Stimulated activated CD4-positive, alpha-beta T cell treated with anti-CD3 and anti-CD28 coated beads, Interleukin-12 subunit alpha, Interleukin-12 subunit beta, amount 100 ng/mL, for 4 hours (primary cell): Measurements from ENCODE around the gene ZDBF2.
"Not testable (repeated sequence)": the region's sequence is repeated elsewhere in the genome, so short reads cannot be mapped to it uniquely, and the experiment has no call there.

Experiments
- DNase-seq: peaks from one replicate; pipeline ENCODE4 v3.0.0-alpha.2; 2020

ZDBF2 gene

GRCh38 chr2:206259376-206260187 lies 14.9 kb upstream of the ZDBF2 start:
- DNase-seq = no peak

- no peak for DNase-seq
Observed at GRCh38 chr2:206260188-206261012, 14.1 kb upstream of the ZDBF2 start.

GRCh38 chr2:206263959-206264603 lies 10.4 kb upstream of the ZDBF2 start:
- DNase-seq = no peak

- DNase-seq = no peak
Observed at GRCh38 chr2:206266130-206267125, 8.0 kb upstream of the ZDBF2 start.

GRCh38 chr2:206267567-206267966 lies 6.9 kb upstream of the ZDBF2 start:
- DNase-seq = no peak

GRCh38 chr2:206271065-206271464 lies 3.4 kb upstream of the ZDBF2 start:
- DNase-seq = no peak

- DNase-seq = no peak
Observed at GRCh38 chr2:206273905-206274304, 558 bp upstream of the ZDBF2 start.

- no peak for DNase-seq
Observed at GRCh38 chr2:206275312-206276055, 1.0 kb downstream of the ZDBF2 start.

- no peak for DNase-seq
Observed at GRCh38 chr2:206276169-206276942, 1.9 kb downstream of the ZDBF2 start.

GRCh38 chr2:206277503-206277902 lies 3.0 kb downstream of the ZDBF2 start:
- no peak for DNase-seq

- DNase-seq = no peak
Observed at GRCh38 chr2:206282746-206283145, 8.3 kb downstream of the ZDBF2 start.

GRCh38 chr2:206287197-206287596 lies 12.7 kb downstream of the ZDBF2 start:
- DNase-seq = no peak

GRCh38 chr2:206289391-206289790 lies 14.9 kb downstream of the ZDBF2 start:
- DNase-seq = no peak

- no peak for DNase-seq
Observed at GRCh38 chr2:206296128-206296527, 21.7 kb downstream of the ZDBF2 start.

GRCh38 chr2:206299608-206300007 lies 25.1 kb downstream of the ZDBF2 start:
- DNase-seq = not testable (repeated sequence)

- no peak for DNase-seq
Observed at GRCh38 chr2:206305523-206306245, 31.2 kb downstream of the ZDBF2 start.

GRCh38 chr2:206311026-206311425 lies 36.6 kb downstream of the ZDBF2 start:
- DNase-seq = no peak

- DNase-seq = no peak
Observed at GRCh38 chr2:206316141-206316540, 41.7 kb downstream of the ZDBF2 start.

- no peak for DNase-seq
Observed at GRCh38 chr2:206323033-206323432, 48.6 kb downstream of the ZDBF2 start.

GRCh38 chr2:206323486-206323885 lies 49.0 kb downstream of the ZDBF2 start:
- DNase-seq = no peak
